ENCODE results near the gene BICC1.

BICC1 gene

GRCh38 chr10:58747687-58748086, 235.0 kb downstream of the BICC1 start:
- no peak overlapping the region for H3K4me3 ChIP-seq (ENCODE audit: low read depth, low read length)
- DNase-seq (ENCODE audit: low read depth) = no peak
- no peak for TF ChIP-seq MYC (IDR thresholded peaks at IDR 0.05; ENCODE audit: low read depth, low read length)
- no peak for TF ChIP-seq CTCF (IDR thresholded peaks at IDR 0.05; ENCODE audit: low read depth, low read length)
- TF ChIP-seq MAX (IDR thresholded peaks at IDR 0.05; ENCODE audit: low read depth, low read length) = no peak
- no peak for TF ChIP-seq POLR2A (IDR thresholded peaks at IDR 0.05; ENCODE audit: extremely low read depth, insufficient read length)

- DNase-seq (ENCODE audit: low read depth) = no peak
- no peak overlapping the region for H3K4me3 ChIP-seq (ENCODE audit: low read depth, low read length)
- TF ChIP-seq CTCF (IDR thresholded peaks at IDR 0.05; ENCODE audit: low read depth, low read length) (no peak), MAX (IDR thresholded peaks at IDR 0.05; ENCODE audit: low read depth, low read length) (no peak), POLR2A (IDR thresholded peaks at IDR 0.05; ENCODE audit: extremely low read depth, insufficient read length) (no peak), MYC (IDR thresholded peaks at IDR 0.05; ENCODE audit: low read depth, low read length) (no peak)
These were observed 240.0 kb downstream of the BICC1 start for GRCh38 chr10:58752665-58753064.

- TF ChIP-seq MAX (IDR thresholded peaks at IDR 0.05; ENCODE audit: low read depth, low read length) (no peak), CTCF (IDR thresholded peaks at IDR 0.05; ENCODE audit: low read depth, low read length) (no peak), MYC (IDR thresholded peaks at IDR 0.05; ENCODE audit: low read depth, low read length) (no peak), POLR2A (IDR thresholded peaks at IDR 0.05; ENCODE audit: extremely low read depth, insufficient read length) (no peak)
- no peak overlapping the region for H3K4me3 ChIP-seq (ENCODE audit: low read depth, low read length)
- no peak for DNase-seq (ENCODE audit: low read depth)
These were observed 240.8 kb downstream of the BICC1 start for GRCh38 chr10:58753425-58753824.

GRCh38 chr10:58754469-58755339, 242.0 kb downstream of the BICC1 start:
- no peak for TF ChIP-seq POLR2A (IDR thresholded peaks at IDR 0.05; ENCODE audit: extremely low read depth, insufficient read length)
- no peak for TF ChIP-seq MAX (IDR thresholded peaks at IDR 0.05; ENCODE audit: low read depth, low read length)
- TF ChIP-seq MYC (IDR thresholded peaks at IDR 0.05; ENCODE audit: low read depth, low read length) = no peak
- no peak for TF ChIP-seq CTCF (IDR thresholded peaks at IDR 0.05; ENCODE audit: low read depth, low read length)
- DNase-seq (ENCODE audit: low read depth) = no peak
- H3K4me3 ChIP-seq (ENCODE audit: low read depth, low read length) = no peak overlapping the region

GRCh38 chr10:58755340-58755610, 242.6 kb downstream of the BICC1 start:
- no peak overlapping the region for H3K4me3 ChIP-seq (ENCODE audit: low read depth, low read length)
- DNase-seq (ENCODE audit: low read depth) = no peak
- TF ChIP-seq MYC (IDR thresholded peaks at IDR 0.05; ENCODE audit: low read depth, low read length) = no peak
- TF ChIP-seq POLR2A (IDR thresholded peaks at IDR 0.05; ENCODE audit: extremely low read depth, insufficient read length) = no peak
- no peak for TF ChIP-seq CTCF (IDR thresholded peaks at IDR 0.05; ENCODE audit: low read depth, low read length)
- no peak for TF ChIP-seq MAX (IDR thresholded peaks at IDR 0.05; ENCODE audit: low read depth, low read length)
